ENCODE data around the gene TOMM34.

DNA sequence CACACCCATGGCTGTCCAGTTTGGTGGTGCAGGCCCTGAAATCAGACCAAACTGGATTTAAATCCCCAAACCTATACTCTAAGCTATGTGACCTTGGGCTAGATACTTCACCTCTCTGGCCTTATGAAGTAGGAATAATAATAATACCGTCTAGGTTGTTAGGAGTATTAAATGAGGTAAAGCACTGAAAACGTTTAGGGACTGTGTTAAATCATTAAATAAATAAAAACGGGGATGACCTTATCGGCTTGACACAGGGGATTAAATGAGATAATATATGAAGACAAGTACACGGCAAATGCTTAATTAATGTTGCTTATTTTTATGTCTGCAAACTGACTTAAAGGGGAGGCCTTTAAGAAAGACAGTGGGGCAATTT lies 5.4 kb upstream of the TOMM34 start:
- TF ChIP-seq POLR2A (IDR thresholded peaks at IDR 0.05) = no peak
- TF ChIP-seq, protein P1, sequence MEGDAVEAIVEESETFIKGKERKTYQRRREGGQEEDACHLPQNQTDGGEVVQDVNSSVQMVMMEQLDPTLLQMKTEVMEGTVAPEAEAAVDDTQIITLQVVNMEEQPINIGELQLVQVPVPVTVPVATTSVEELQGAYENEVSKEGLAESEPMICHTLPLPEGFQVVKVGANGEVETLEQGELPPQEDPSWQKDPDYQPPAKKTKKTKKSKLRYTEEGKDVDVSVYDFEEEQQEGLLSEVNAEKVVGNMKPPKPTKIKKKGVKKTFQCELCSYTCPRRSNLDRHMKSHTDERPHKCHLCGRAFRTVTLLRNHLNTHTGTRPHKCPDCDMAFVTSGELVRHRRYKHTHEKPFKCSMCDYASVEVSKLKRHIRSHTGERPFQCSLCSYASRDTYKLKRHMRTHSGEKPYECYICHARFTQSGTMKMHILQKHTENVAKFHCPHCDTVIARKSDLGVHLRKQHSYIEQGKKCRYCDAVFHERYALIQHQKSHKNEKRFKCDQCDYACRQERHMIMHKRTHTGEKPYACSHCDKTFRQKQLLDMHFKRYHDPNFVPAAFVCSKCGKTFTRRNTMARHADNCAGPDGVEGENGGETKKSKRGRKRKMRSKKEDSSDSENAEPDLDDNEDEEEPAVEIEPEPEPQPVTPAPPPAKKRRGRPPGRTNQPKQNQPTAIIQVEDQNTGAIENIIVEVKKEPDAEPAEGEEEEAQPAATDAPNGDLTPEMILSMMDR (IDR thresholded peaks at IDR 0.05) = no peak
